H7 (cell line): ENCODE results near the gene TRAPPC1. TPM values are rescaled to one million over a fixed set of nuclear protein-coding genes. Genes with fewer than 3 reads are reported as not detected.

Experiments used
- DNase-seq: peaks from one replicate; pipeline ENCODE4 v3.0.0; 2012
- H3K27me3 ChIP-seq: 2 replicates; pipeline ENCODE4 v1.6.0; 2011; ENCODE audit warnings: mild to moderate bottlenecking, low read length; ENCODE audit not compliant: control insufficient read depth, insufficient read depth
- H3K36me3 ChIP-seq: replicated peaks from 2 replicates; pipeline ENCODE4 v1.5.1; 2011; ENCODE audit warnings: low read length; ENCODE audit not compliant: control insufficient read depth, insufficient read depth
- H3K4me3 ChIP-seq: 2 replicates; pipeline ENCODE4 v1.5.1; 2011; ENCODE audit warnings: low read depth, mild to moderate bottlenecking, control low read depth, low read length, moderate library complexity; ENCODE audit not compliant: insufficient read depth
- total RNA-seq: library from RNA; depleted of rRNA; stranded (reverse); fragments of >200 nt; shearing (Covaris generic); gene quantifications from 2 replicates; pipeline ENCODE4 v1.2.3, GENCODE V29; 2014; rRNA removed

TRAPPC1 gene
- total RNA-seq, 1 experiment from 2014 or later, result 8.1 TPM

- peaks cover 17% of the 10 kb centered on the region for H3K27me3 ChIP-seq
- H3K4me3 ChIP-seq, result no peak overlapping the region
- no peaks in the 10 kb centered on the region for H3K36me3 ChIP-seq
- no peak for DNase-seq
Observed at GRCh38 chr17:7883781-7884386, 47.9 kb downstream of the TRAPPC1 start.

- DNase-seq, result no peak
- Histone ChIP-seq H3K36me3 (no peaks in the 10 kb centered on the region), H3K4me3 (no peak overlapping the region), H3K27me3 (peaks cover 17% of the 10 kb centered on the region)
Observed at GRCh38 chr17:7882629-7883028, 49.1 kb downstream of the TRAPPC1 start.

- Histone ChIP-seq H3K27me3 (peaks cover 16% of the 10 kb centered on the region), H3K36me3 (no peaks in the 10 kb centered on the region), H3K4me3 (no peak overlapping the region)
- DNase-seq, result no peak
Observed at GRCh38 chr17:7882068-7882467, 49.7 kb downstream of the TRAPPC1 start.

- H3K4me3 ChIP-seq, result no peak overlapping the region
- peaks cover 11% of the 10 kb centered on the region for H3K27me3 ChIP-seq
- no peak for DNase-seq
- no peaks in the 10 kb centered on the region for H3K36me3 ChIP-seq
Observed at GRCh38 chr17:7881276-7882054, 50.3 kb downstream of the TRAPPC1 start.

Other genes starting within 250 kb of the TRAPPC1 start
- gene TP53, start 244.5 kb downstream of the TRAPPC1 start, total RNA-seq, result 97.5 and 99.4 TPM in 2 replicates
- gene WRAP53, start 243.5 kb downstream of the TRAPPC1 start, total RNA-seq, result 32.9 and 41.3 TPM in 2 replicates
- gene EFNB3, start 226.7 kb downstream of the TRAPPC1 start, total RNA-seq, result 6.0 and 6.4 TPM in 2 replicates
- 0.11 and 0.24 TPM in 2 replicates for gene DNAH2, start 214.2 kb downstream of the TRAPPC1 start, total RNA-seq
- gene KDM6B, start 97.7 kb downstream of the TRAPPC1 start, total RNA-seq, result 1.1 and 1.6 TPM in 2 replicates
- gene TMEM88, start 76.9 kb downstream of the TRAPPC1 start, total RNA-seq, result 7.2 and 27.0 TPM in 2 replicates
- 59.0 and 81.9 TPM in 2 replicates for gene NAA38, start 74.4 kb downstream of the TRAPPC1 start, total RNA-seq
- gene CYB5D1, start 73.9 kb downstream of the TRAPPC1 start, total RNA-seq, result 10.2 and 10.3 TPM in 2 replicates
- 30.1 TPM in 2 replicates for gene CHD3, start 43.2 kb downstream of the TRAPPC1 start, total RNA-seq
- 0.17 and 2.0 TPM in 2 replicates for gene RNF227, start 15.7 kb downstream of the TRAPPC1 start, total RNA-seq
- 0.37 TPM in 1 of 2 replicates, not detected in the other for gene KCNAB3, start 2.1 kb downstream of the TRAPPC1 start, total RNA-seq
- 5.5 and 6.8 TPM in 2 replicates for gene CNTROB, start 260 bp upstream of the TRAPPC1 start, total RNA-seq
- gene GUCY2D, start 70.7 kb upstream of the TRAPPC1 start, total RNA-seq, result not detected in 2 replicates
- gene ALOX15B, start 107.1 kb upstream of the TRAPPC1 start, total RNA-seq, result not detected in 2 replicates
- gene ALOX12B, start 155.8 kb upstream of the TRAPPC1 start, total RNA-seq, result not detected in 2 replicates
- gene ALOXE3, start 186.6 kb upstream of the TRAPPC1 start, total RNA-seq, result not detected in 2 replicates
- gene HES7, start 192.2 kb upstream of the TRAPPC1 start, total RNA-seq, result 1.3 and 2.1 TPM in 2 replicates
- 19.2 and 32.4 TPM in 2 replicates for gene PER1, start 220.5 kb upstream of the TRAPPC1 start, total RNA-seq
- gene VAMP2, start 231.0 kb upstream of the TRAPPC1 start, total RNA-seq, result 7.3 and 10.5 TPM in 2 replicates
- gene TMEM107, start 244.4 kb upstream of the TRAPPC1 start, total RNA-seq, result 27.7 and 40.7 TPM in 2 replicates